MM.1S (cell line): ENCODE measurements around the gene INTS15.
"Not testable (repeated sequence)": the region's sequence is repeated elsewhere in the genome, so short reads cannot be mapped to it uniquely, and the experiment has no call there.

Source experiments
- DNase-seq: peaks from one replicate; pipeline ENCODE4 v3.0.0-alpha.2; 2015
- H2AFZ ChIP-seq: fragments of 300-600 bp; sonication (generic); 2 replicates; pipeline ENCODE4 v1.6.0; 2016; ENCODE audit warnings: antibody characterized with exemption, low read length
- H3F3A ChIP-seq: fragments of 300-600 bp; sonication (generic); 2 replicates; pipeline ENCODE4 v1.6.1; 2016; ENCODE audit warnings: mild to moderate bottlenecking, antibody characterized with exemption, low read length, moderate library complexity, mixed read lengths; ENCODE audit not compliant: insufficient read depth
- H3K27ac ChIP-seq: fragments of 300-600 bp; sonication (generic); 2 replicates; pipeline ENCODE4 v1.5.1; 2016; ENCODE audit warnings: mild to moderate bottlenecking, low read length
- H3K27me3 ChIP-seq: fragments of 300-600 bp; sonication (generic); replicated peaks from 2 replicates; pipeline ENCODE4 v1.6.0; 2016; ENCODE audit warnings: low read length; ENCODE audit not compliant: insufficient read depth
- H3K36me3 ChIP-seq: fragments of 300-600 bp; sonication (generic); replicated peaks from 2 replicates; pipeline ENCODE4 v1.6.1; 2016; ENCODE audit warnings: mild to moderate bottlenecking, low read length, mixed read lengths; ENCODE audit not compliant: insufficient read depth
- H3K4me1 ChIP-seq: fragments of 300-600 bp; sonication (generic); 2 replicates; pipeline ENCODE4 v1.6.1; 2016; ENCODE audit warnings: low read length, mixed read lengths
- H3K4me2 ChIP-seq: fragments of 300-600 bp; sonication (generic); 2 replicates; pipeline ENCODE4 v1.6.0; 2016; ENCODE audit warnings: low read depth, low read length
- H3K4me3 ChIP-seq: fragments of 300-600 bp; sonication (generic); 2 replicates; pipeline ENCODE4 v1.5.1; 2016; ENCODE audit warnings: low read length, mixed read lengths
- H3K79me2 ChIP-seq: fragments of 300-600 bp; sonication (generic); 2 replicates; pipeline ENCODE4 v1.6.1; 2016; ENCODE audit warnings: mixed run types, low read length, mixed read lengths
- H3K9ac ChIP-seq: fragments of 300-600 bp; sonication (generic); 2 replicates; pipeline ENCODE4 v1.6.1; 2016; ENCODE audit warnings: low read length, mixed read lengths
- H3K9me2 ChIP-seq: fragments of 300-600 bp; sonication (generic); replicated peaks from 2 replicates; pipeline ENCODE4 v1.6.1; 2016; ENCODE audit warnings: mild to moderate bottlenecking, low read length, mixed read lengths; ENCODE audit not compliant: insufficient read depth
- H3K9me3 ChIP-seq: fragments of 300-600 bp; sonication (generic); replicated peaks from 2 replicates; pipeline ENCODE4 v1.6.1; 2016; ENCODE audit warnings: mild to moderate bottlenecking, low read length, mixed read lengths; ENCODE audit not compliant: insufficient read depth
- H4K20me1 ChIP-seq: fragments of 300-600 bp; sonication (generic); 2 replicates; pipeline ENCODE4 v1.6.1; 2016; ENCODE audit warnings: mild to moderate bottlenecking, low read length, moderate library complexity, mixed read lengths; ENCODE audit not compliant: insufficient read depth
- EZH2 ChIP-seq: fragments of 300-600 bp; sonication (generic); optimal IDR thresholded peaks from 2 replicates; pipeline ENCODE3; 2017; ENCODE audit warnings: low read depth, mild to moderate bottlenecking, antibody characterized with exemption, low read length, mixed read lengths
- EZH2phosphoT487 ChIP-seq: fragments of 300-600 bp; sonication (generic); IDR thresholded peaks from 2 replicates; pipeline ENCODE4 v1.6.1; 2018; ENCODE audit warnings: antibody characterized with exemption, low read length
- TF ChIP-seq, protein P1 (sequence below): fragments of 300-600 bp; sonication (generic); IDR thresholded peaks from 2 replicates; pipeline ENCODE4 v1.5.1; 2016; ENCODE audit warnings: antibody characterized with exemption, low read length, mixed read lengths

Gene INTS15

DNA sequence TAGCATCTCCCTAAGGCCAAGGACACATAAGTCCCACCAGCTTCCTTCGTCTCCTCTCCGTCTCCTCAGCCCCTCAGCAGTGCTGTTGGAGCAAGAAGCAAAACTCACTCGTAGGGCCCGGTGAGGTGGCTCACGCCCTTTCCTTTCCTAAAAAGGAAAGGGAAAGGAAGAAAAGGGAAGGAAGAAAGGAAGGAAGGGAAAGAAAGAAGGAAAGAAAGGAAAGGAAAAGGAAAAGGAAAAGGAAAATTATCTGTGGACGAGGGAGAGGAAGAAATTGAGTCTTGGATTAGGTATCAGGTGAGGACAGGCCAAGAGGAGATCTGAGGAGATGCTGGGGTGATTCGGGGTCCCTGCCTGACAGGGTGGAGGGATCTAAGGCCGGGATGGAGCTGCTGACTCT is 44.2 kb downstream of the INTS15 start:
- H3K4me1 ChIP-seq, result no peaks in the 10 kb centered on the region
- no peaks in the 10 kb centered on the region for H3K27me3 ChIP-seq
- no peaks in the 10 kb centered on the region for H3K36me3 ChIP-seq
- H4K20me1 ChIP-seq, result no peaks in the 10 kb centered on the region
- TF ChIP-seq EZH2phosphoT487 (no peak), EZH2 (no peak)
- TF ChIP-seq, protein P1, sequence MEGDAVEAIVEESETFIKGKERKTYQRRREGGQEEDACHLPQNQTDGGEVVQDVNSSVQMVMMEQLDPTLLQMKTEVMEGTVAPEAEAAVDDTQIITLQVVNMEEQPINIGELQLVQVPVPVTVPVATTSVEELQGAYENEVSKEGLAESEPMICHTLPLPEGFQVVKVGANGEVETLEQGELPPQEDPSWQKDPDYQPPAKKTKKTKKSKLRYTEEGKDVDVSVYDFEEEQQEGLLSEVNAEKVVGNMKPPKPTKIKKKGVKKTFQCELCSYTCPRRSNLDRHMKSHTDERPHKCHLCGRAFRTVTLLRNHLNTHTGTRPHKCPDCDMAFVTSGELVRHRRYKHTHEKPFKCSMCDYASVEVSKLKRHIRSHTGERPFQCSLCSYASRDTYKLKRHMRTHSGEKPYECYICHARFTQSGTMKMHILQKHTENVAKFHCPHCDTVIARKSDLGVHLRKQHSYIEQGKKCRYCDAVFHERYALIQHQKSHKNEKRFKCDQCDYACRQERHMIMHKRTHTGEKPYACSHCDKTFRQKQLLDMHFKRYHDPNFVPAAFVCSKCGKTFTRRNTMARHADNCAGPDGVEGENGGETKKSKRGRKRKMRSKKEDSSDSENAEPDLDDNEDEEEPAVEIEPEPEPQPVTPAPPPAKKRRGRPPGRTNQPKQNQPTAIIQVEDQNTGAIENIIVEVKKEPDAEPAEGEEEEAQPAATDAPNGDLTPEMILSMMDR, result no peak
- no peak overlapping the region for H3K4me2 ChIP-seq
- H3K27ac ChIP-seq, result no peak overlapping the region
- H3K79me2 ChIP-seq, result peaks cover 17% of the 10 kb centered on the region
- no peak for DNase-seq
- H3K4me3 ChIP-seq, result no peak overlapping the region
- no peaks in the 10 kb centered on the region for H3F3A ChIP-seq
- no peak overlapping the region for H2AFZ ChIP-seq
- no peak overlapping the region for H3K9ac ChIP-seq
- H3K9me3 ChIP-seq, result no peaks in the 10 kb centered on the region
- H3K9me2 ChIP-seq, result no peaks in the 10 kb centered on the region

DNA sequence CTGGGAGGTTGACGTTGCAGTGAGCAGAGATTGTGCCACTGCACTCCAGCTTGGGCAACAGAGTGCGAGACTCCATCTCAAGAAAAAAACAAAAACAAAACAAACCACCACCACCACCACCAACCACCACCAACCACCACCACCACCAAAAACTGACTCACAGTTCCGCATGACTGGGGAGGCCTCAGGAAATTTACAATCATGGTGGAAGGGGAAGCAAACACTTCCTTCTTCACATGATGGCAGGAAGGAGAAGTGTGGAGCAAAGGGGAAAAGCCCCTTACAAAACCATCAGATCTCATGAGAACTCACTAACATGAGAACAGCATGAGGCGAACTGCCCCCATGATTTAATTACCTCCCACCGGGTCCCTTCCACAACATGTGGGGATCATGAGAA is 45.1 kb downstream of the INTS15 start:
- H3K4me3 ChIP-seq, H4K20me1 ChIP-seq, H3K4me2 ChIP-seq, H2AFZ ChIP-seq, DNase-seq, H3K9me2 ChIP-seq, H3K27me3 ChIP-seq, H3K9me3 ChIP-seq, H3K9ac ChIP-seq, H3K4me1 ChIP-seq, H3K27ac ChIP-seq, H3F3A ChIP-seq, H3K36me3 ChIP-seq: not testable (repeated sequence)
- peaks cover 24% of the 10 kb centered on the region for H3K79me2 ChIP-seq

DNA sequence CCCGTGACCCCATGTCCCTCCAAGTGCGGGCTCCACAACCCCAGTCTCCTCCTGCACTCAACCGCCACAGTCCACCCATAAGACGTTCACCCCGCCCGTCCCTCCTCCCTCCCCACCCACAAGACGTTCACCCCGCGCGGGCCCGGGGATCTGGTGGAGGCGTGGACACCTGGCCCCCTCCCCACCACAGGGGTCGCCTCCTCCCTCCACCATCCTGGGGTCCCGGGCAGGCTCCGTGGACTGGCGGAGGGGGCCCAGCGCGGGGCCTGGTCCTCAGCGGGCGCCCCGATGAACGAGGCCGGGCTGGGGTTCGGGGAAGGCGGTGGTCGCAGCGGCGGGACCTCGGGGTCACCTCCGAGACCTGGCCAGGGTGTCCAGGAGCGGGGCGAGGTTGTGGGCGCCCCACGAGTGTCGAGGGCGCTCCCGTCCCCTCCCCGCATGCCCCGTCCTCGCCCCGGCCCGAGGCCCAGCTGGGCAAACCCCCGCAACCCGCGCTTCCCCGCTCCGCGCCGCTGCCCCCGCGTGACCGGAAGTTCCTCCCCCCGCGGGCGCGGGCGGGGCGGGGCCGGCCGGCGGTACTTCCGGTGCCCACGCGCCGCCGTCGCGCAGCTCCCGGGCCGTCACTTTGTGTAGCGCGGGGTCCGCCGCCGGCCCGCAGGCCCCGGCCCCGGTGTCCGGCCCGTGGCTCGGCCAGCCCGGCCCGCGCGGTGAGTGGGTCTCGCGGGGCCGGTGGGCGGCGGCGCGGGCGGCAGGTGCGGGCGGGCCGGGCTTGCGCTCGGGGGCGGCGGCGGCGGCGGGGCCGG is 47.1 kb downstream of the INTS15 start, which contains the start of gene ZNF316:
Gene ZNF316, plus strand, starts transcription at position 578 of the 803 bp plus-strand sequence. CDS start 5,092 bp downstream, outside the sequence.
- H3K4me2 ChIP-seq, result peak within 1 kb of the TSS; percentile 94
- no peaks in the 10 kb centered on the region for H3K4me1 ChIP-seq
- peak within 1 kb of the TSS; percentile 74 for H3K9ac ChIP-seq
- no peaks in the 10 kb centered on the region for H4K20me1 ChIP-seq
- H3K9me3 ChIP-seq, result no peaks in the 10 kb centered on the region
- no peaks in the 10 kb centered on the region; the same call in 1 of the 2 replicates for H3K36me3 ChIP-seq
- H3K27me3 ChIP-seq, result no peaks in the 10 kb centered on the region
- H2AFZ ChIP-seq, result peak within 1 kb of the TSS; percentile 97
- peak; percentile 47 for DNase-seq
- peaks cover 27% of the 10 kb centered on the region for H3K79me2 ChIP-seq
- TF ChIP-seq, protein P1, result no peak
- no peak for TF ChIP-seq EZH2
- no peak for TF ChIP-seq EZH2phosphoT487
- peak within 1 kb of the TSS; percentile 82 for H3K4me3 ChIP-seq
- H3K9me2 ChIP-seq, result no peaks in the 10 kb centered on the region
- no peaks in the 10 kb centered on the region for H3F3A ChIP-seq
- H3K27ac ChIP-seq, result no peak within 1 kb of the TSS
